ENCODE data around the gene ASTE1. TPM values are rescaled to one million over a fixed set of nuclear protein-coding genes. Genes with fewer than 3 reads are reported as not detected.

The ASTE1 gene
- total and polyA plus RNA-seq, 2 of the 8 experiments (the other 6 are each of a cell fraction or from before 2014, with no cell fraction given), result 6.4 TPM; not detected in 1

DNA sequence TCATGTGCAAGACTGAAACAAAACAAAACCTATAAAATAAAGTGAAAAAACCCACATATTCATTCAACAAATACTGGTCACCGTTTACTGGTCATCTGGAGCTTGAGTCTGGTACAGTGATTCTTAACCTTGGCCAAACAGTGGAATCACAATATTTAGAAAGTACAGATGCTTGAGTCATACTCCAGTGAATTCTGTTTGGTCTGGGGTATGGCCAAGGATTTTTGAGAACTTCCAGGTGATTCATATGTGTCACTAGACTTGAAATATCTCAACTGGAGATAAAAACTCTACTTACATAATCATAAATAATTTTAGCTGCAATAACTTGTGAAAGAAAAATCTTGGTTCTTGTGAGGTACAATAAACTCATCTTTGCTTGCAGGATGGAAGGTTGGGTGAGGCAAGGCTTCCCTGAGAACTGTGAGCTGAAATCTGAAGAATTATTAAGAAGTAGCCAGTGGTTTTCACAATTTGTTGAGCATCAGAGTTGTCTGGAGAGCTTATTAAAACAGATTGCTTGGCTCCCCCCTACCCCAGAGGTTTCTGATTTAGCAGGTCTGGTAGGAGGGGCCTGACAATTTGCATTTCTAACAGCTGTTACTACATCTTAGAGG is 9.7 kb upstream of the ASTE1 start:
- Histone ChIP-seq H3K9ac (replicated peaks in 1 of 4; ENCODE audit: extremely low read depth in 1 of 4, low read depth in 3 of 4, low read length in 3 of 4) (no peak overlapping the region), H3K27ac (ENCODE audit: low read depth, low read length) (no peak overlapping the region), H4K8ac (ENCODE audit: extremely low read depth, insufficient read depth, low read length) (no peak overlapping the region), H2AFZ (ENCODE audit: low read length) (no peak overlapping the region), H3K36me3 (ENCODE audit: control insufficient read depth in 2 of 4, insufficient read depth in 4 of 4, low read length in 3 of 4) (no peaks in the 10 kb centered on the region), H3K18ac (ENCODE audit: extremely low read depth, low read length) (no peak overlapping the region), H2AK5ac (ENCODE audit: low read depth, low read length) (no peak overlapping the region), H3K9me3 (ENCODE audit: insufficient read depth in 2 of 2, low read depth in 1 of 2, low read length in 1 of 2) (no peaks in the 10 kb centered on the region), H2BK15ac (ENCODE audit: low read length) (no peak overlapping the region), H3K23me2 (ENCODE audit: low read depth, low read length) (no peaks in the 10 kb centered on the region), H4K20me1 (replicated peaks in 1 of 2; ENCODE audit: control insufficient read depth in 1 of 2, insufficient read depth in 2 of 2, low read length in 2 of 2) (no peaks in the 10 kb centered on the region), H4K5ac (ENCODE audit: insufficient read length, low read depth, low read length) (no peak overlapping the region), H3K4me1 (replicated peaks in 1 of 4; ENCODE audit: control insufficient read depth in 3 of 4, insufficient read depth in 4 of 4, low read length in 3 of 4) (no peaks in the 10 kb centered on the region), H3K14ac (ENCODE audit: insufficient read length) (no peak overlapping the region), H2BK12ac (ENCODE audit: low read depth, low read length) (no peak overlapping the region), H3K79me2 (ENCODE audit: control insufficient read depth in 1 of 2, insufficient read depth in 2 of 2, low read length in 2 of 2) (no peaks in the 10 kb centered on the region), H3K27me3 (replicated peaks in 1 of 4; ENCODE audit: control insufficient read depth in 3 of 4, extremely low read depth in 1 of 4, insufficient read depth in 3 of 4, low read length in 3 of 4) (no peaks in the 10 kb centered on the region), H3K4me2 (ENCODE audit: insufficient read depth in 1 of 2, low read depth in 2 of 2, low read length in 2 of 2) (no peak overlapping the region), H3K4me3 (ENCODE audit: extremely low read depth in 1 of 4, insufficient read depth in 2 of 4, low read depth in 3 of 4, low read length in 4 of 4) (no peak overlapping the region), H4K91ac (replicated peaks; ENCODE audit: insufficient read length, low read length) (no peak overlapping the region), H3K23ac (ENCODE audit: insufficient read length) (no peak overlapping the region), H2BK20ac (ENCODE audit: low read length) (no peak overlapping the region), H3K4ac (replicated peaks; ENCODE audit: insufficient read length, low read depth, low read length) (no peak overlapping the region), H2BK5ac (ENCODE audit: low read depth, low read length) (no peak overlapping the region), H2BK120ac (replicated peaks; ENCODE audit: low read depth, low read length) (no peak overlapping the region), H3K56ac (replicated peaks; ENCODE audit: insufficient read length, low read depth, low read length) (no peak overlapping the region), H3K79me1 (ENCODE audit: low read depth, low read length) (no peaks in the 10 kb centered on the region)
- DNase-seq (ENCODE audit: low read depth in 1 of 2, low spot score in 2 of 2) (no peak), FAIRE-seq (no peak)
- 96% methylated on average over 1 of the region's 1 CpG; no CpG with 5 or more reads in 1 of the 2 experiments for WGBS, 2 experiments (ENCODE audit: extremely low coverage in 1 of 2, insufficient coverage in 1 of 2, insufficient read length in 1 of 2, insufficient replicate concordance in 2 of 2, low coverage in 1 of 2, low lambda C conversion rate in 2 of 2, missing lambda C conversion rate in 1 of 2)
- TF ChIP-seq EGR1 (IDR thresholded peaks at IDR 0.05; ENCODE audit: borderline replicate concordance, low read depth, low read length) (no peak), TEAD4 (IDR thresholded peaks at IDR 0.05; ENCODE audit: low read depth, low read length) (no peak), SP2 (IDR thresholded peaks at IDR 0.05; ENCODE audit: low read length) (no peak), CTBP2 (IDR thresholded peaks at IDR 0.05; ENCODE audit: borderline replicate concordance, insufficient read depth, insufficient read length, low read length) (no peak), BCL11A (IDR thresholded peaks at IDR 0.05; ENCODE audit: low read depth in 2 of 2, low read length in 2 of 2) (no peak), BACH1 (IDR thresholded peaks at IDR 0.05; ENCODE audit: low read length) (no peak), TCF12 (IDR thresholded peaks at IDR 0.05; ENCODE audit: low read depth, low read length) (no peak), ASH2L (IDR thresholded peaks at IDR 0.05; ENCODE audit: low read length) (no peak), SIX5 (IDR thresholded peaks at IDR 0.05; ENCODE audit: low read depth, low read length) (no peak), HDAC2 (IDR thresholded peaks at IDR 0.05; ENCODE audit: borderline replicate concordance in 1 of 2, low read depth in 2 of 2, low read length in 2 of 2) (no peak), CHD1 (IDR thresholded peaks at IDR 0.05; ENCODE audit: low read depth, low read length) (no peak), NANOG (IDR thresholded peaks at IDR 0.05; ENCODE audit: insufficient read depth, low read depth, low read length, poor library complexity, severe bottlenecking) (no peak), YY1 (IDR thresholded peaks at IDR 0.05; ENCODE audit: low read depth, low read length) (no peak)
- CTCF ChIA-PET (ENCODE audit: partially characterized antibody), result interaction anchor here (0.6 to 2.0 kb wide), 8 partner anchors 10 to 871 kb away, joined by 3 to 6 read pairs (median 4); partner anchors contain the start of genes ASTE1 and NEK11
- POLR2A ChIA-PET (ENCODE audit: partially characterized antibody), result no interaction called here
